HG03469 (cell line): Measurements from ENCODE around the gene COPS9.

Experiments
- ATAC-seq: cut with Tn5 transposase; IDR thresholded peaks from one replicate; pipeline ENCODE4 v1.9.1; 2021; ENCODE audit warnings: mild to moderate bottlenecking, moderate library complexity, moderate number of reproducible peaks; ENCODE audit not compliant: unreplicated experiment

COPS9 gene

GRCh38 chr2:240121675-240122074, 14.4 kb downstream of the COPS9 start:
- no peak for ATAC-seq

- no peak for ATAC-seq
These were observed 14.9 kb downstream of the COPS9 start for GRCh38 chr2:240121190-240121589.

- ATAC-seq, result no peak
These were observed 21.9 kb downstream of the COPS9 start for GRCh38 chr2:240114233-240114632.

DNA sequence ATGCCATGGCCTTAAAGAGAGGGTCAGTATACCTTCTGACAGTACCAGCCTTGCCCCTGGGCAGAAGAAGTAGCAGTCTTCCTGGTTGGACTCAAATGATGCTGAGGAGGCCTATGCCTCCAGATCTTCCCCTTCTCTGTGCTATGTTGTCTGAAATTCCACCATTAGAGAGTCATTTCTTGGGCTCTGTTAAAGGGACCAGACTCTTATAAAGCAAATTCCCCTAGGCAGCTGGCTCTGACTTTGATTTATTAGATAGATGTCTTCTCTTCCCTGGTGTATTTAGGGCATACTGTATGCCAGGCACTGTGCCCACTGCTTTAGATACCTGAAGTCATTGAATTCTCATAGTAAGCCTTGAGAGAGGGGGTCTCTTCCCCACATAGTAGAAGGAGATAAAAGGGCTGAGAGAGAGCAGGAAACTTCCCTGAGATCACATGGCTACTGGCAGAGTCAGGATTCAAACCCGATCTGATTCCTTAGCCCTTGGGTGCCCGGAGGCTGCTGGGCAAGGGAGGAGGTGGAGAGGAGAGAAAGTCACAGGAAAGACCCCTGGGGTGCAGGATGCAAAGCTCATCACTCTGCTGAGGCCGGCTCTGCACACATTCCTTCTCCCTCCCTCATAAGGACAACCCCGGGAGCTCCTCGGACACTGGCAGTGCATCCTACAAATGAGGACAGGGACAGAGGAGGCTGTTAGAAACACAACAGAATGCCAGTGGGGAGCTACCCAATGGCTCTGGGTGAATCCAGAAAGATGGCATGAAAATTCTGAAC, 23.0 kb downstream of the COPS9 start:
- ATAC-seq, result no peak

DNA sequence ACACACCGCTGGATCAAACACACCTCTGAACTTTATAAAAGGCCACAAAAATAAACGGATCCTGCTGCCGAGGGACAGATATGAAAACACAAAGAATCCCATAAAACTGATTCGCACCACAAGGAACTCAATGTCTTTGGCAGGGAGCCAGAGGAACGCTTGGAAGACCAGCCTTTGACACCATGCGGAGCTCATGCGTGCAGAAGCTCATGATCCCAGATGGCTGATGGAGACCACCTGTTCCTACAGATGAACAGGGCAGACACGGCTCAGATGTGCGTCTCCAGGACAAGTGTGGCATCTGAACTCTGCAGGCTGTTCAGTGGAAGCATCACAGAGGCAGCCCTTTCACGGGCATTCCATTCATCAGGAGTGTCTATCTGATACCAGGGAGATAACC, 24.9 kb downstream of the COPS9 start:
- ATAC-seq, result no peak

- no peak for ATAC-seq
These were observed 26.7 kb downstream of the COPS9 start for GRCh38 chr2:240109386-240109785.

DNA sequence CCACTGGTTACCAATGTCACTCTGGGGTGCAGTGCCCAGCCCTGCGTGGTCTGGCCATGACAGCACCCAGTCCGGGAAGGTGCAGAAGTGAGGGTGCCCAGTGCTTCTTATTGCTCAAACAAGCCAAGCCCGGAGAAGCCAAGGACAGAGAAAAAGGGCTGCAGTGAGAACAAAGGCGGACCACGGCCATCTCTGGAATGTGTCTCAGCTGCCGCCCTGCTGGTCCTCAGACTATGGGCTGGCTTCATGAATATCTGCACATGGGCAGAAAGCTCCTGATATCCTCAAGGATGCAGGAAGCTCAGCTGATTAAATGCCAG, 28.7 kb downstream of the COPS9 start:
- ATAC-seq, result no peak

GRCh38 chr2:240106765-240107476, 29.2 kb downstream of the COPS9 start:
- ATAC-seq, result no peak

DNA sequence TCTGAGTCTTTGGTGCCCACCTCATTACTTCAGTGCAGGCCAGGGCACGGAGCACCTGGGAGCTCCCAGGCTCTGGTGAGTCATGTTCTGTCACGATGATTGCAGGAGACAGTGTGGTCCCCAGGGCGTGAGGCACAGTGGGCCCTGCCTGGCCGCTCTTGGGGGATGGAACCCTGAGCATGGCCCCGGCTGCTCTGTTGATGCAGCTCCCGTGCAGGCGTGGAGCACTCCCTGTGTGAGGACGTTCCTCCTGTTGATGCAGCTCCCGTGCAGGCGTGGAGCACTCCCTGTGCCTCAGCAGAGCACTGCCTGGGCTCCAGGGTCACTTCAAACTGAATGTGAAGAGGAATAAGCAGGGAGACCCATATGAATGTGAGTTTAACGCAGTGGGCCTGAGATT, 30.1 kb downstream of the COPS9 start:
- no peak for ATAC-seq

DNA sequence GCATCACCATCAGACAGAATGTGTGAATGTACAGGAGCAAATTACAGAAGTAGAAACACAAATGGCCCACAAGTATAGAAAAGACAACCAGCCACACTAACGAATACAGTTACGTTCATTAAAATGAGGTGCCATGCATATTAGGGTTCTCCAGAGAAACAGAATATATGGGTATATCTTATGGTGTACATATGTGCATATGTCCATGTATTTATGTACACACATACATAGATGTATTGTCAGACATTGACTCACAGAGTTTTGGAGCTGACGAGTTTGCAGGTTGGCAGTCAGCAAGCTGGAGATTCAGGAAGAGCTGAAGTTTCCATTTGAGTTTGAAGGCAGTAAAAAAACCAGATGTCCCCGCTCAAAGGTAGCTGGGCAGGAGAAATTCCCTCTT, 33.0 kb downstream of the COPS9 start:
- ATAC-seq, result no peak

- ATAC-seq, result no peak
These were observed 37.8 kb downstream of the COPS9 start for GRCh38 chr2:240098349-240098748.

DNA sequence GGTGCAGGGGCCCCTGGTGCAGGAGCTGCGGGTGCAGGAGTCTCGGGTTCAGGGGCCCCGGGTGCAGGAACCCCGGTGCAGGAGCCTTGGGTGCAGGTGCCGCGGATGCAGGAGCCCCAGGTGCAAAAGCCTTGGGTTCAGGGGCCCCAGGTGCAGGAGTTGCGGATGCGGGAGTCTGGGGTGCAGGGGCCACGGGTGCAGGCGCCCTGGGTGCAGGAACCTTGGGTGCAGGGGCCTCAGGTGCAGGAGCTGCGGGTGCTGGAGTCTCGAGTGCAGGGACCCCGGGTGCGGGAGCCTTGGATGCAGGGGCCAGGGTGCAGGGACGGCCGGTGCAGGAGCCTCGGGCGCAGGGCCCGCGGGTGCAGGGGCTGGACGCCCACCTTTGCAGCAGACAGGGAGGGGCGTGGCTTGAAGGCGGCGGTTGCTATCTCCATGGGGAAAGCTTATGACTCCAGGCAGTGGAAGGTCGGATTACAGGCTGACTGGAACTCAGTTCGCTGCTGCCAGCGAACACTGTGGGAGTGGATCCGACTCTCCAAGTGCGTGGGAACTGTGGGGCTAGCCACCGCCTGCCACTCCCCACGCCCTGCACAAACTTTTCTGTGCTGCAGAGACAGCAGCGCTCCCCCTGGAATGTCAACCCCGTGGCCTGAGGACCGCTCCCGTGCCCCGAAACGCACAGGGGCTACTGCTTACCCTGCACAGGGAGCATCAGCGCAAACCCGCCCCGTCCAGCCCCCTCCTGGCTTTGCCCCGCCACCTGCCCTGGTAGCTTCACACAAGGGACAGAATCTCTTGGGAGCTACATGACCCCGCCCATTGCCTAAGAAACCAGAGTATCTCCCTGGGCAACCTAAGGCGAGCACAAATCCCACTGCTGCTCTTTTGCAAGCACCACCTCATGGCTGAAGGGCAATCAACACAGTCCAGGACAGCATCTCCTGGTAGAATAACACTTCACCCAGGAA, 40.3 kb downstream of the COPS9 start:
- ATAC-seq, result no peak

DNA sequence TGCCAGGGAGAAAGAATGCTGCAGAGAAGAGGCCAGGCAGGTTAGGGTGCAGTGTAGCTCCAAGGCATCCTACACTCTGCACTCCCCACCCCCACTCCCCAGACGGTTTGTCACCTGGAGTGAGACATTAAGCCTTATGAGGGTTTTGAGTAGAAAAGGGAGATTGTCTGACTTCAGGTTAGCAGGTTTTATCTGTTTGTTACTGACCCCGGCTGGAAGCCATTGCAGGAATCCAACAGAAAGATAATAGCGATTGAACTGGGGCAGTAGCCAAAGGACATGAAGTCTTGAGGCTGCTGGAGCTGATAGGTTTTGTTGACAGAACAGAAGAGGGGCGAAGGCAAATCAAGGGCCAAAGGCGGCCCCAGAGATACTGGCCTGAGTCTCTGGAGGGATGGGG, 46.8 kb downstream of the COPS9 start:
- no peak for ATAC-seq

DNA sequence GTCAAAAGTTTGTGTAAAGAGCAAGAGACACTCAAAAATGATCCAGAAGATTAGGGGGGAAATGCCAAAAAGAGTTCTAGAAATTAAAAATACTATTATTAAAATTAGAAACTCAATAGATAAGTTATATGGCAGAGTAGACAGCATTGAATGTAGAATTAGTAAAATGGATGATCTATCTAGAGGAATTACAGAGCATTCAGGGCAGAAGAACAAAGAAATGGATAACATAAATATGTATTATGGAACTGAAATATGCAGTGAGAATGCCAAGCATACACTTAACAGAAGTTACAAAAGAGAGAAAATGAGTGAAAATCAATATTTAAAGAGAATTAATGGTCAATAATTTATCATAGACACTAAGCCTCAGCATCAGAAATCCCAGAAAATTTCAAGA, 49.5 kb downstream of the COPS9 start:
- no peak for ATAC-seq
